ENCODE measurements around the gene ENKD1. TPM values are rescaled to one million over a fixed set of nuclear protein-coding genes. Genes with fewer than 3 reads are reported as not detected.

ENKD1 gene
- total RNA-seq, 2 donors from 2014 or later = 9.2 to 12.3 TPM

DNA sequence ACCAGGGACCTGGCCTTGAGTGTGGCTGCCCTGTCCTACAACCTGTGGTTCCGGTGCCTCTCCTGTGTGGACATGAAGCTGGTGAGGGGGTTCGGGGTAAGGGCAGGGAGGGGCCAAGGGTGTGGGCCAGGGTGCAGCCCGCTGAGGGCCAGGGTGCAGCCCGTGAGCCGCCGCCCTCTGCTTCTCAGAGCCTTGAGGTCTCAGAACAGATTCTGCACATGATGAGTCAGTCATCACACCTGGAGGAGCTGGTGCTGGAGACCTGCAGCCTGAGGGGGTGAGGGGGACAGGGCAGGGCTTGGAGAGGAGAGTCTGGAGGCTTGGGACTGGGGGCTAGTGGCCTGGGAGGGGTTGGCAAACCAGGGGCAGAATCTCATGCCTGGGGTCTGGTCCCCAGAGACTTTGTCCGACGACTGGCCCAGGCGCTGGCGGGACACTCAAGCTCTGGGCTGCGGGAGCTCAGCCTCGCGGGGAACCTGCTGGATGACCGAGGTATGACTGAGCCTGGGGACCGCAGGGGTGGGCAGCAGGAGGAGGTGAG lies 19.4 kb downstream of the ENKD1 start:
- no peaks in the 10 kb centered on the region for H3K36me3 ChIP-seq
- no peak overlapping the region for H3K27ac ChIP-seq
- DNase-seq (ENCODE audit: low spot score) = no peak
- TF ChIP-seq, protein P1, sequence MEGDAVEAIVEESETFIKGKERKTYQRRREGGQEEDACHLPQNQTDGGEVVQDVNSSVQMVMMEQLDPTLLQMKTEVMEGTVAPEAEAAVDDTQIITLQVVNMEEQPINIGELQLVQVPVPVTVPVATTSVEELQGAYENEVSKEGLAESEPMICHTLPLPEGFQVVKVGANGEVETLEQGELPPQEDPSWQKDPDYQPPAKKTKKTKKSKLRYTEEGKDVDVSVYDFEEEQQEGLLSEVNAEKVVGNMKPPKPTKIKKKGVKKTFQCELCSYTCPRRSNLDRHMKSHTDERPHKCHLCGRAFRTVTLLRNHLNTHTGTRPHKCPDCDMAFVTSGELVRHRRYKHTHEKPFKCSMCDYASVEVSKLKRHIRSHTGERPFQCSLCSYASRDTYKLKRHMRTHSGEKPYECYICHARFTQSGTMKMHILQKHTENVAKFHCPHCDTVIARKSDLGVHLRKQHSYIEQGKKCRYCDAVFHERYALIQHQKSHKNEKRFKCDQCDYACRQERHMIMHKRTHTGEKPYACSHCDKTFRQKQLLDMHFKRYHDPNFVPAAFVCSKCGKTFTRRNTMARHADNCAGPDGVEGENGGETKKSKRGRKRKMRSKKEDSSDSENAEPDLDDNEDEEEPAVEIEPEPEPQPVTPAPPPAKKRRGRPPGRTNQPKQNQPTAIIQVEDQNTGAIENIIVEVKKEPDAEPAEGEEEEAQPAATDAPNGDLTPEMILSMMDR (IDR thresholded peaks at IDR 0.05) = no peak
- no peaks in the 10 kb centered on the region for H3K9me3 ChIP-seq
- H3K27me3 ChIP-seq = peaks cover 7 to 23% of the 10 kb centered on the region in 2 donors
- peaks cover 0 to 27% of the 10 kb centered on the region in 2 donors for H3K4me1 ChIP-seq
- no peak overlapping the region for H3K4me3 ChIP-seq

DNA sequence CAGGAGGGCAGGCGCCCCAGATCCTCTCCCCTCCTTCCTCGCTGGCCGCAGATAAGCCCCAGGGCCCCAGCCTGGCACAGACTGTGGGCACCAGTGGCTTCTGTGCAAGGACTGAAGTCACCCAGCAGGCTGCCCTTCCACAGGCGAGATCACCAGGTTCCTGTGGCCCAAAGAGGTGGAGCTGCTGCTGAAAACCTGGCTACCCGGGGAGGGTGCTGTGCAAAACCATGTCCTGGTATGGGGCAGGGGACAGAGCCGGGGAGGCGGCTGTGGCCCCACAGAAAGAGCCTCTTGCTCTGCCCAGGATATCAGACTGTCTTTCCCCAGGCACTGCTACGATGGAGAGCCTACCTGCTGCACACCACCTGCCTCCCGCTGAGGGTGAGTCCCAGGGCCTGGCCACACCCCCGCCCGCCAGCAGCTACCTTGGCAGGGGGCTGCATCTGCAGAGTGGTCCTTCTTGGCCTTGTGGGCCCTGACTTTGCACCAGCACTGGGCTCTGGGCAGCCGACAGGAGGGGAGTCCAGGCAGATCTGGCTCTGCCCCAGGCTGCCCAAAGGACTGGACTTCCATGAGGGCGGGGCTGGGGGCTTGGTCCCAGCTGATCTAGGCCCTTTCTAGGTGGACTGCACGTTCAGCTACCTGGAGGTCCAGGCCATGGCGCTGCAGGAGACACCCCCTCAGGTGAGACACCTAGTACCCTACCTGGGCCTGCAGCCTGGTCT lies 21.0 kb downstream of the ENKD1 start:
- Histone ChIP-seq H3K4me1 (peaks cover 0 to 35% of the 10 kb centered on the region in 2 donors), H3K27ac (no peak overlapping the region), H3K4me3 (no peak overlapping the region), H3K27me3 (peaks cover 7 to 23% of the 10 kb centered on the region in 2 donors), H3K9me3 (no peaks in the 10 kb centered on the region), H3K36me3 (no peaks in the 10 kb centered on the region)
- DNase-seq (ENCODE audit: low spot score) = no peak
- TF ChIP-seq, protein P1 (IDR thresholded peaks at IDR 0.05) = no peak

GRCh38 chr16:67644038-67644437 lies 22.5 kb downstream of the ENKD1 start:
- TF ChIP-seq, protein P1 (IDR thresholded peaks at IDR 0.05) = no peak

DNA sequence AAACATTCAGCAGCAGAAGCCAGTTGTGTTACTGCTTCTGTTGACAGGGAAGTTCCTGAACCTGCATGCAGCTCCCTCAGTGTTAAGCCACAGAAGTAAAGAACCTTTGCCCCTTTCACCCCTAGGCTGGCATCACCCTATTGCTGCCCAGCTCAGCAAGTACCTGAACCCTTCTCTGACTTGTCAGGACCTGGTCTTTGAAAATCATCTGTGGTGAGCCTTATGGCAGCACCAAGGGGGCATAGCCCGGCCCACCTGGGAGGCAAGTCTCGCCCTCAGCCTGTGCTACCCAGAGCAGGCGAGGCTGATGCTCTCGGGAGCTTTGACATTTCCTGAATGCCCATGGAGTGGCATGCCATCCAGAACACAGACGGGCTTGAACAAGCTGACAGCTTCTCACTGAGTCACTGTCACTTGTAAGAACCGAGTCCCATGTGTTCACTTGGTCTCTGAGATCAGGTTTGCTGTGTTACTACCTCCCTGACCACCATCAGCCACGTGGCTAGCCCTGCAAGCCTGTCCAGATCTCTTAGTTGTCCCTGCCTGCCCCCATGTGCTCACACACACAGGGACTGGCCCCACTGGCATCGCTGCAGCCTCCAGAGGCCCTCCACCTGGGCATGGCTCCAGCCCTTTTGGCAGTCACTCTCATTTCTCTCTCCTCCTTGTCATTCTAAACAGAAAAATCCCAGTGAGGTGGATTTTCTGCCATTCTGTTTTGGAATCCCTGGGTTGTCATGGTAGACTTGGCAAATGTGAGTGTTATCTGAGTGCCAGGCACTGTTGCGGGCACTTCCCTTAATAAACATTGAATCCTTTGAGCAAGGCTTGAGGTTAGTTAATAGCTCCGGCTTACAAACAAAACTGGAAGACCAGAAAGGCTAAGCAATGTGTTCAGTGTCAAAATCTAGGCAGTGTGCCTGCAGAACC lies 24.5 kb downstream of the ENKD1 start:
- TF ChIP-seq, protein P1 (IDR thresholded peaks at IDR 0.05) = no peak
- no peaks in the 10 kb centered on the region for H3K9me3 ChIP-seq
- H3K4me1 ChIP-seq = peaks cover 0 to 22% of the 10 kb centered on the region in 2 donors
- H3K27ac ChIP-seq = no peak overlapping the region
- DNase-seq (ENCODE audit: low spot score) = no peak
- H3K27me3 ChIP-seq = peaks cover 4 to 5% of the 10 kb centered on the region in 2 donors
- H3K36me3 ChIP-seq = peaks cover 18% of the 10 kb centered on the region
- H3K4me3 ChIP-seq = no peak overlapping the region

More at GRCh38 chr16:67644038-67644437, 22.5 kb downstream of the ENKD1 start:
- H3K4me1 ChIP-seq = peaks cover 0 to 29% of the 10 kb centered on the region in 2 donors
- H3K27me3 ChIP-seq = peaks cover 7 to 19% of the 10 kb centered on the region in 2 donors
- H3K9me3 ChIP-seq = no peaks in the 10 kb centered on the region
- no peaks in the 10 kb centered on the region for H3K36me3 ChIP-seq
- no peak for DNase-seq (ENCODE audit: low spot score)
- no peak overlapping the region for H3K27ac ChIP-seq
- H3K4me3 ChIP-seq = no peak overlapping the region

GRCh38 chr16:67637625-67638024 lies 28.9 kb downstream of the ENKD1 start:
- peaks cover 0 to 13% of the 10 kb centered on the region in 2 donors for H3K4me1 ChIP-seq
- no peak overlapping the region for H3K27ac ChIP-seq
- no peak overlapping the region for H3K4me3 ChIP-seq
- peaks cover 36% of the 10 kb centered on the region for H3K36me3 ChIP-seq
- no peaks in the 10 kb centered on the region for H3K27me3 ChIP-seq
- H3K9me3 ChIP-seq = no peaks in the 10 kb centered on the region
- TF ChIP-seq, protein P1 (IDR thresholded peaks at IDR 0.05) = no peak
- DNase-seq (ENCODE audit: low spot score) = no peak
